Measurements from ENCODE around the gene MED13.
"Not testable (repeated sequence)": the region's sequence is repeated elsewhere in the genome, so short reads cannot be mapped to it uniquely, and the experiment has no call there.

The MED13 gene

DNA sequence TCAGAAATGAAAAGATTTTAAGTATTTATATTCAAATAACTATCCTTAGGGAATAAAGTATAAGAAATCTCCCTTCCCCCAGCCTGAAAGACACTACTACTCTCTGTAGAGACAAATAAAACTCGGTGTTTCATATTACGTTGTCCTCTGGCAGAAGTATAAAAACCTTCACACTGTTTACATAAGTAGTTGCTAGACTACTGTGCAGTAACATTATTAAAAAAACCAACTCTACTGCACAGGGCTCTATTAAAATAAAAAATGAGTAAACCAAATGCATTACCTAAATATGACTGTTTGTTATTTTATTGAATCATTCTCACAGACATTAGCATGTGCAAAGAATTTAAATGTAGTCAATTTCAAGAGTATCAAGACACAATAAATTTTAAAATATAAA is 67.4 kb downstream of the MED13 start:
- DNase-seq (ENCODE audit: low read depth in 2 of 2) = no peak

GRCh38 chr17:61996916-61997605 is 68.0 kb downstream of the MED13 start:
- no peak for DNase-seq (ENCODE audit: low read depth in 2 of 2)

DNA sequence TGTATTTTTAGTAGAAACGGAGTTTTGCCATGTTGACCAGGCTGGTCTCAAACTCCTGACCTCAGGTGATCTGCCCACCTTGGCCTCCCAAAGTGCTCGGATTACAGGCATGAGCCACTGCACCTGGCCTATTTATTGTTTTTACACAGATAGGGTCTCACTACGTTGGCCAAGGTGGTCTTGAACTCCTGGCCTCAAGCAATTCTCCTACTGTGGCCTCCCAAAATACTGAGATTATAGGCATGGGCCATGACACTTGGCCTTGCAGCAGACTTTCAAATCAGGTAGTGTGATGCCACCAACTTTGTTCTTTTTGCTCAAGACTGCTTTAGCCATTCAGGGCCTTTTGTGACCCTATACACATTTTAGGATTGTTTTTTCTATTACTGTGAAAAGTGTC is 75.6 kb downstream of the MED13 start:
- no peak for DNase-seq (ENCODE audit: low read depth in 2 of 2)

DNA sequence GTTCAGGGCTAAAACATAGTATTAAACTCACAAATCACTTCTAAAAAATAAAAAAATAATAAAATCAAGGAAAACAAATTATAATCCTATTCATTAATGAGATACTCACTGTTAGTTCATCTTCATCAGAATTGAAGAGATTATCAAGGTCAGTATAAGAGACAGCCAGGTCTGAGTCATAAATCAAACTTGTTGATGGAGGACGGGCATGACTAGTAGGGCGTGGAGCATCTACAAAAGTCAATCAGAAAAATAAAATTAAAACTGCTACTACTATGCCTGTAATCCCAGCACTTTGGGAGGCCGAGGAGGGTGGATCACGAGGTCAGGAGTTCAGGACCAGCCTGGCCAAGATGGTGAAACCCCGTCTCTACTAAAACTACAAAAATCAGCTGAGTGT is 78.2 kb downstream of the MED13 start:
- no peak for DNase-seq (ENCODE audit: low read depth in 2 of 2)

GRCh38 chr17:61984821-61985220 is 80.3 kb downstream of the MED13 start:
- no peak for DNase-seq (ENCODE audit: low read depth in 2 of 2)

GRCh38 chr17:61981323-61981722 is 83.8 kb downstream of the MED13 start:
- no peak for DNase-seq (ENCODE audit: low read depth in 2 of 2)

- DNase-seq (ENCODE audit: low read depth in 2 of 2) = no peak
Observed at GRCh38 chr17:61980535-61980934, 84.5 kb downstream of the MED13 start.

GRCh38 chr17:61974115-61974514 is 91.0 kb downstream of the MED13 start:
- DNase-seq (ENCODE audit: low read depth in 2 of 2) = no peak

GRCh38 chr17:61972311-61972710 is 92.8 kb downstream of the MED13 start:
- DNase-seq (ENCODE audit: low read depth in 2 of 2) = no peak

DNA sequence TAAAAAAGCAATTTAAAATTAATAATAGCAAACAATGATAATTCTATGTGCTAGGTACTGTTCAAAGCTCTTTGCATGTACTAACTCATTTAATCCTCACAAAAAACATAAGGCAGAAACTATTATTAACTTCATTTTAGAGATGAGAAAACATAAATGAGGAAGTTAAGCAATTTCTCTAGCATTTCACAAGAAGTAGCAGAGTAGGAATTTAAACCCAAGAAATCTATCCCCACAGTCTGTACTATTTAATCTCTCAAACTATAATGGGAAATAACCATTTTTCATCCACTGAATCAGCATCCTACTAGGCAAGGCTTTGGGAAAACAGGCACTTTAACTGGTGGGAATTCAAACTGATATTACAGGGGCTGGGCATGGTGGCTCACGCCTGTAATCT is 95.0 kb downstream of the MED13 start:
- no peak for DNase-seq (ENCODE audit: low read depth in 2 of 2)

DNA sequence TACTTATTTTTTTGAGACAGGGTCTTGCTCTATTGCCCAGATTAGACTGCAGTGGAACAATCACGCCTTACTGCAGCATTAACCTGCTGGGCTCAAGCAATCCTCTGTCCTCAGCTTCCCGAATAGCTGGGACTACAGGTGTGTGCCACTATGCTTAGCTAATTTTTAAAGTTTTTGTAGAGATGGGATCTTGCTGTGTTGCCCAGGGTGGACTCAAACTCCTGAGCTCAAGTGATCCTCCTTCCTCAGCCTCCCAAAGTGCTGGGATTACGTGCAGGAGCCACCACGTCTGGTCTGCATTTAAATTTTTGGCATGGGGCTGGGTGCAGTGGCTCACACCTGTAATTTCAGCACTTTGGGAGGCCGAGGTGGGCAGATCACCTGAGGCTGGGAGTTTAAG is 96.3 kb downstream of the MED13 start:
- no peak for DNase-seq (ENCODE audit: low read depth in 2 of 2)

GRCh38 chr17:61967729-61968128 is 97.3 kb downstream of the MED13 start:
- DNase-seq (ENCODE audit: low read depth in 2 of 2) = no peak

DNA sequence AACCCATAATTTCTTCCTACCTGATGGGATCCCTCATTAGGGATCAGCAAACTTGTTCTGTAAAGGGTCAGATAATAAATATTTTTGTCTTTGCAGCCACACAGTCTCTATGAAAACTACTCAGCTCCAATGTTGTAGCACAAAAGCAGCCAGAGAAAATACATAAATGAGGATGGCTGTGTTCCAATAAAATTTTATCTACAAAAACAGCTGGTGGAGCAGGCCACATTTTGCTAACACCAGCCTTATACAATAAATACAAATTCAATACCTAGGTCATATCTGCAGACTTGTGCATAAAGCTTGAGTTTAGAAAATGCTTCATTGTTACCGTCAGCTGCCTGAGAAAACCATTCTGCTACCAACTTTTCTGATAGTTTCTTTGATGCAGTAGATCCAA is 98.9 kb downstream of the MED13 start:
- DNase-seq (ENCODE audit: low read depth in 2 of 2) = no peak

DNA sequence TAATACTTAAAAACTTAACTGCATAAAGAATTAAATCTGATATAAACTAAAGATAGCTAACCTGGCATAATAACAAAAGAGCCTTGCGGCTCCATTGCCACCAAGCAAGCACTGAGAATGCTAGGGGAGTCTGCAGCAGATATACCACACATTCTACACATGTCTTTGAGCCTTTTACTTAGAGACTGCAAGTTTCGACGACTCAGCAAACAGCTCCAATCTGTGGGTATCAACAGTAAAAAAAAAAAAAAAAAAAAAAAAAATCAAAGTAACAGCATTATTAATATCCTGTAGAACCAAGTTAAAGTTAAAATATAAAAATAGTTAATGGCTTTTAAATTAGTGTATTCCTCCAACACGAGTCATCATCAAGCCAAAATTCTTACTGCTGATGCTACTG is 109.5 kb downstream of the MED13 start:
- no peak for DNase-seq (ENCODE audit: low read depth in 2 of 2)

DNA sequence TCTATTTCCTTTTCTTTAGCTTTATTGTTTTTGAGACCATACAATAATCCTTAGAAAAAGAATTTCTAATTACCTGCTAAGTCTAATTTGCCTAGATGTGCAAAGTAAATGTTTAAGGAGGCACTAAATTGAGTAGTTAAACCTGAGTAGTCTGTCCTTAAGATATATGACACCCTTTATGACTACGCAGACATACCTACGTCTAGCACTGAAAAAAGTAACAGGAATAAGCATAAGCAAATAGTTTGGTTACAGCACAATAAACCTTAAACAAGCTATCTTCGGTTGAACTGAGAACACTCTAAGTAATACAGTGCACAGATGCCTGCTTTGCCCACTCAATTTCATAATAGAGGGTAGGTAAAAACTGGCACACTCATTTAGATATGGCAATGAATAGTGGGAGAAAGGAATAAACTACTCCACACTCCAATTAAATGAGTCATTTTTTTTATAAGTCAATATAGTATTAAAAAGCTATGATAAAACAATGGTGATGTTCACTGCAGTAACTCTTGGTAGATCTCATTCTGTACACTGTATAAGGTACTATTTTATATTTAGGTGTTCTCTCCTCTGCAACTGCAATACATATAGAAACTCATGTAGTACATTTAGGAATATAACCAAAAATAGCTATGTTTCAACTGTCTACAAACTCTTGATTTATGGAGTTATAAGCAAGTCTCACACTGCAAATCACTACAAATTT is 117.6 kb downstream of the MED13 start:
- no peak for DNase-seq (ENCODE audit: low read depth in 2 of 2)

DNA sequence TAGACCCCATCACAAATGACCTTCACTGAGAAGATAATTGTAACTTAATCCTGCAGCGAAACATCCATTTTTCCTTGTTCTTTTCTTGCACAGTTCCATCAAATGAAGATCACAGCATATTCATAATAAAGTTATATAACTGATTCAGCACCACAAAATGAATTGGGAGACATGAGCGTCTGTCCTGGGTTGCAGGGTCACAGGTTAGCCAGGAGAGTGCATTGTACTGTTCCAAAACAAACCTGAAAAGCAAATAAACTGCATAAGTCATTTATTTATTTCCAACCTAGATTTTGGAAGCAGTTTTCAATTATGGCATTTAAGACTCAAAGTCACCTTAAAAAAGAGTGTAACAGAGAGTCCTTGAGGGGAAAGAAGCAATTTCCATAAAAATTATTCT is 118.7 kb downstream of the MED13 start:
- no peak for DNase-seq (ENCODE audit: low read depth in 2 of 2)

GRCh38 chr17:61943117-61943516 is 122.0 kb downstream of the MED13 start:
- DNase-seq (ENCODE audit: low read depth in 2 of 2) = no peak

- no peak for DNase-seq (ENCODE audit: low read depth in 2 of 2)
Observed at GRCh38 chr17:61942085-61942484, 123.0 kb downstream of the MED13 start.

DNA sequence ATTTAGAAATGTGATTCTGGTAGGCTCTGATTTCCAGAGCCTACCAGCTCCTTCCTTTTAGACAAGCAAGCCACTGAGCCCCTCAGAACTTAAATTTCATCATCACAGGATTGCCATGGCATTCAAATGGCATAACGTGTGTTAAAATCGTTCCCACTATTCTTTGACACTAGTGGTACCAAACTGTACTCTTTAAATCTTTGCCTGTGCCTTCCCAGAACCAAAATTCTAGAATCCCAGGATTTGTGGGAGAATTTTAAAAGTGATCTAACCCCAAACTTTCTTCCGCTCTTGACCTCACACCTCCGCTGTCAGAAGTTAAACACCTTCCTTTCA is 137.0 kb downstream of the MED13 start:
- no peak for DNase-seq (ENCODE audit: low read depth in 2 of 2)

DNA sequence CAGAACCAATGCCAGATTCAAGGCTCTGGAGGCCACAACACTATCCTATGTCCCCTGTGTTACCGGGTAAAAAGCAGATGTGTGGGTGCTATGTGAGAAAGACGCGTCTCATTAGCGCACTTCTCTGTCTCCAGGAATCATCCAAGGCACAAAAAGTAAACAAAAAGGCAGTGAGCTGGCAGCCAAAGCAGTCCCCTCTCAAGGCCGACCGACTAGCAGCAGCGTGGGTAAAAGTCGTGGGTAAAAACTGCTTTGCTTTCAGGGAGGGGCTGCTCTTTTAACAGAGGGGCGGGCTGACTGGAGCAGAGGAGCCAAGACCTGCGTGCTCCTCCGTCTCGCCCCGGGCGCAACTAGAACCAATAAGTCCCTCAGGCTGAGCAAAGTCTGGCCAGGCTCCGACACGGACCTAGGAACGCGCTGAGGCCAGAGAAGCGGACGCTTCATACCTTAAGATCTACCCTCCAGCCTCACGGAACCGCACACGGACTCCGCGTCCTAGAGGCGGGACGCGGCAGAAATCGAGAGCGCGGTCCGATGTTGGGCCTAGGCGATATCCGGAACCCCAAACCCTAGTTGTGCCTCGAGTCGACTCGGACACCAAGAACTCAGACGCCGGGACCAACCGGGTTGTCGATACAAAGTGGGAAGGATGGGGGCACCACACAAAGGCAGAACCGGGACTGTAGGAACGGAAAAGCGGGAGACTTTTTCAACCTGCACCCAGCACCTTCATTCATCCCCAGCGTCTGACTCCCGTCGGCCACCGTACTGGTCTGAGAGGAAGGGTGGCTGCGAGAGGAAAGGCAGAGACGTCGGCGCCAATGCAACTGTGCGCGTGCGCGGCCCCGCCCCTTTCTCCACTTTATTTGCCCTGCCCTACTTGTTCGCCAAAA is 137.6 kb downstream of the MED13 start, which contains the start of gene INTS2:
INTS2 (minus strand) TSS at position 775 of the 893 bp plus-strand sequence. CDS start 1,338 bp downstream, outside the sequence.
- DNase-seq (ENCODE audit: low read depth in 2 of 2) = peak; percentile 90 to 92

DNA sequence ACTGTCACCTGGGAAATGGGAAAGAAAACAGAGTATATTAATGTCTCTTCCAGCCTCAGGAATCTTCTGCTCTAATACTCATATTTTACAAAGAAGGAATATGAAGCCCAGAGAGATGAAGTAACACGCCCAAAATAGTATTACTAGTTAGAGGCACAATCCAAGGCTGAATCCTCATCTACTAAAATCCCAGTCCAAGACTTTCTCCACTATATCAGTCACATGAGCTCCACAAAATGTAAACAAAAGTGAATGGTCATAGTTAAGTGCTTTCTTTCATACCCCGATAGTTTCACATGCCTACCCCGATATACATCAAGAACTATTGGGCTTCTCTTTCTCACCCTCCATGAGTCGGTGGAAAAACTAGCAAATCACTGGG is 138.3 kb downstream of the MED13 start:
- no peak for DNase-seq (ENCODE audit: low read depth in 2 of 2)

- not testable (repeated sequence) for DNase-seq (ENCODE audit: low read depth in 2 of 2)
Observed at GRCh38 chr17:61915162-61915561, 149.9 kb downstream of the MED13 start.
